NCI-H1417 (cell line): ENCODE measurements around the gene CADM1.
A peak's percentile ranks its signal among the peaks of the same experiment; 100 is the strongest.

ENCODE experiments used
- DNase-seq, 3 experiments: peaks; one replicate each; lab custom pipeline; 2025; lab: John Stamatoyannopoulos, UW

Gene CADM1

DNA sequence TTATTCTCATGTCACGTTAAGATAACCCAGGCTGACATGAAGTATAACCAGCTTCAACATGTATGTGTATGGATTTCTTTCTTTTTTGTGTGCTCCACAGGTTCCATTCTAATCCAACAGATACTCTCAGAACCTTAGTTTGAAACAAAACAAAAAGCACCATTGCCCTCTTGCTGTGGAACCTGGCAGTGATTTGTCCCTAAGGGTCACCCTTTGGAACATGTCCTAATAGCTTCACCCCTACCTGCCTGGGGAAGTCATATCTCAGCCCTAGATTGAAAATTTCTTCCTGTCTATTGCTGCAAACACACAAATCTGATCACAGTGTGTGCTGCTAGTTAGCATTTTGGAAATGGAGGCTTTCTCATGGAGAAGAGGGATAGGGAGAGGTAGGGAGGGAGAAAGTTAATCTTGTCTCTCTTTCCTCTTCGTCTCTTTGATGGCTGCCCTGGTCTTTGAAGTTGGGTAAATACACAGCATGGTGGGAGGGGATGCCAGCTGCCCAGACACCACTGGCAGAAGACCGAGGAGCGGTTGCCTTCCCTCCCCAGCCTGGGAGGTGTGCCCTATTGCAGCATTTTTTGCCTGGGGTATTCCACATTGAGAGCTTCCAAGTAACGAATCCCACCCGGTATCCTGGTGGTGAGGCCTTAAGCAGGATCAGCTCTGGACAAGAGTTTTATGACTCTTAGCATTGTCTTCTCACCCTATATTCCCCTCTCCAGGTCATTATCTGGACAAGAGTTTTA is 11.6 kb upstream of the CADM1 start:
- DNase-seq, result no peak

DNA sequence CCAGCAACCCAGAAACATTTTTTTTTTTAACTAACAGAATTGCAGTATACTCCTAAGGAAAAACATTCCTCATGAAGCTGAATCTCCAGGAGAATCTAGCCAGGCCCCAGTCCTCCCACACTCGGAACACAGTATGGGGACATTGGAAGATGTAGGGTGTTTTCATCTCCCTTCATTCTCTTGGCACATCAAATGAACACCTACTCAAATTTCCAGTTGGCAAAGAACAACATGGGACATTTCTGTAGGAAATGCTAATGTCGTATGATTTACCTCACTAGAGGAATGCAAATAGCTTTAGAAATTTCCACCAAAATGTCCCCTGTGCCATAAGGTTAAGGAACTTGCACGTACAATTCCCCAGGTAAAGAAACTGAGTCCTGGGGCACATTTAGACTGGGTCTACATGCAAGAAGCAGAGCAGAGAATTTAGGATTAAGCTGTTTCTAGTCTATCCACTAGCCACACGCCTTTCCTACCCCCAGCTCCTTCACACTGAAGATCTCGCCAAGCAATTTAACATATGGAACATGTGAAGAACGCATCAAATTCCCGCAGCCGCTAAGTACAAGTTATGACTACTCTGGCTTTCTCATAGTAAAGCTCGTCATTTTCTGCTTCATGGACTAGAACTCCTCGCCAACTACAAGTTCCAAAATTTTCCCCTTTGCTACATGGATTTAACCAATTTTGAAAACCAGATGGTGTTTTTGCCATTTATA is 2.9 kb upstream of the CADM1 start:
- DNase-seq, result no peak

DNA sequence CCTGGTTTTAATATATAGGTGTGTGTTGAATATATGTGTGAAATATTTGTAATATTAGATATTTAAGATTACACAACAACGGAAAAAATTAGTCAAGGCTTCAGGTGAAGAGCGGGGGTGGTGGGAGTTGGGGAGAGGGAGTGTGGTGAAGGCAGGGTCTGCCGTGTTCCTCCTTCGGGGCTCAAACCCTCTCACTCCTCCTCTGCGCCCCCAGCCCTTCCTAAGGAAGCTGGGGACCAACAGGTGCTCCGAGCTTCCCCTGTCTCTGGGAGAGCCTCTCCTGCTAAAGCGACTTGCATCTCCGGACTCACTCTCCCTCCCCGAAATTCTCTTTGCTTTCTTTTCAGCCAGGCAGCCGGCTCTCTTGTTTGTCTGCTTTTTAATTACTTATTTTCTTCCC is 960 bp upstream of the CADM1 start:
- DNase-seq, result peak; percentile 27 to 79 (median 75)

DNA sequence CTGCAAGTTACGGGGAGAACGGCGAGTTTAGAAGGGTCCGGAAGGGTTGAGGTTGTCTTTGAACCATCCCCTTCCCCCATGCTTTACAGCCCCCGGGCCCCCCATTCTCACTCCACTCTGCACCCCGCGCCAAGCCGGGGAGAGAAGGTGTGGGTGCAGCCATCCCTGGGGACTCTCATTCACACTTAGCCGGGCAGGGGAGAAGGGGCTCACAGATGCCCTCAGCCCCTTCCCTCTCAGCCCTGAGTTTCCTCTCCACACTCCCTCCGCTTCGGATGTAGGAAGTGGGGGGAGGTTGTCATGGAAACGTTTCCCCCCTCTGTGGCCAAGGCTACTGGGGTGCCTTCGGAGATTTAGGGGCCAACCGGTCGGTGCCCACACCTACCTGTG is 334 bp downstream of the CADM1 start:
- no peak for DNase-seq

DNA sequence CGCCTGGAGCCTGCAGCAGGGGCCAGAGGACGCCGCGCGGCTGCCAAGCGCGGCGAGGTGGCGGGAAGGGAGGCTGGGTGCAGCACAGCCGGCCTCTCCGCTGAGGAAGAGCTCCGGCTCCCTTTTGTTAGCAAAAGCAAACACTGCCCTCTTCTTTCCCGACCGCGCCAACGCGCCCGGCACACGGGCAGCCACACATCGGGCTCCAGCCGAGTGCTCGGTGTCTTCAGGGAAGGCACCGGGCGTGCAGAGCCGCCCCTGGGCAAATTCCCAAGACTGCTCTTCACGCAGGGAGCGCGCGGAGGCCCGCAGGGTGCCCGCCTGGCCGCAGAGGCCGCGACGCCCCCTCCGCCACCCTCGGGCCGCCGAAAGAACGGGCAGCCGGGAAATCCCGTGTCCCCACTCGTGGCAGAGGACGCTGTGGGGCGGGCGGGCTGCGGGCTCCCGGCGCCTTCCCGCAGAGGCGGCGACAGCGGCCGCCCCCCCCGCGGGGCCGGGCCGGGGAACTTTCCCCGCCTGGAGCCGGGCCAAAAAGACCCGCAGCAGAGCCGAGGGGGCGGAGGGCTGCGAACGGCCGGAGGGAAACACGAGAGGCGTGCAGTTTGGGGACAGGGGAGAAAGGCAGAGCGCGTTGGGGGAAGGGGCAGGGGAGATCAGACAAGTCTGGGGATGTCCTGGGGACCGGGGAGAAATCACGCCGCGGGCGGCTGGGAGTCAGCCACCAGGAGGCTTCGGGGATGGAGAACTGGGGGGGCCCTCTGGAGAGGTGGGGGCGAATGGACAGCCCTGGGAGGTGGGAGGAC is 931 bp downstream of the CADM1 start:
- peak; percentile 71 to 90 (median 85) for DNase-seq

- DNase-seq, result peak in 1 of 3 experiments; percentile 66
Observed at GRCh38 chr11:115502636-115503082, 1.6 kb downstream of the CADM1 start.

DNA sequence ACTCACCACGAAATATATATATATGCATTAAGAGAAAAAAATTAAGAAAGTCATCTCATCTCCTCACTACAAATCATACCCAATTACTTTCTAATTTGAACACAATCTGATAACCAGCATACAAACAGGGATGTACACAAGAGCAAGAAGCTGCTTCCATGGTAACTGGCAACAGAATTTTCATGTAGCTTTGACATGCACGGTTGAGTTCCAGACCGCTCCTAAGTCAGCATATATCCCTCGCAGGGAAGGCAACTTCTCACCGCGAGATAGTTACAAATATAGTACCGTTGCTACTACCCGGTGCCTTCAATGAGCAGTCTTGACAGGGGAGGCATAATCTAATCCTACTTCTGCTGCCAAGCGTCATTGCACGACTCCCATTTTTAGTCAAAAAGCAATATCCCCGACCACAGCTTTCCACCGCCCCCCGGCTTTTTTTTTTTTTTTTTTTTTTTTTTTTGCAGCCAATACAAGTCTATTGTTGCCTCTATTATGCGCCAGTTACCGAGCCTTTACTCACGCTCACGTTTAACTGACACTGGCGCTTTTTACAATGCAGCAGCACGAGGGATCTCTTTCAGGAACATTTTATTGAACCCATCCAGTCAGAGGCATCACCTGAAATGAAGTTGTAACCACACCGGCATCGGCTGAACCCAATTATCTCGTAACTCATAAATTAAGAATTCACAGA is 2.2 kb downstream of the CADM1 start:
- DNase-seq, result peak; percentile 60 to 85 (median 68)

GRCh38 chr11:115501502-115501892 is 2.7 kb downstream of the CADM1 start:
- DNase-seq, result peak in 2 of 3 experiments; percentile 74 to 86

GRCh38 chr11:115500547-115501501 is 3.4 kb downstream of the CADM1 start:
- DNase-seq, result peak; percentile 59 to 86 (median 74)

DNA sequence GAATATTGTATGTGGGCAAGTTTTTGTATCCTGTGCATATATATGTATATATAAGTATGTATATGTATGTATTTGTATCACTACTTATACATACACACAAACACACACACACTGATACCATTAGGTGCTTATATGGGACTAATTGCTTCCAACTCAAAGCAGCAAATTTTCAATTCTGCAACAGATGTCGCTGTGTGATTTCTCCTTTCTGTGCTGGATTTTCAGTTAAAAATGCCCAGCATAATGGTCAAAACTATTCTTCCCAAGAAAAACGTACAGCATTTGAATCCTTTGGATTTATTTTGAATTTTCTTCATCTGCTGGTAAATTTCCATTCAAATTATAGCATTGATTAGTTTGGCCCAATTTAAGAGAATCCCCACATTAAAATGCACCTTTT is 4.3 kb downstream of the CADM1 start:
- DNase-seq, result no peak

GRCh38 chr11:115499241-115499799 is 4.9 kb downstream of the CADM1 start:
- peak in 1 of 3 experiments; percentile 14 for DNase-seq

- DNase-seq, result peak; percentile 69 to 94 (median 78)
Observed at GRCh38 chr11:115498354-115498753, 5.9 kb downstream of the CADM1 start.

DNA sequence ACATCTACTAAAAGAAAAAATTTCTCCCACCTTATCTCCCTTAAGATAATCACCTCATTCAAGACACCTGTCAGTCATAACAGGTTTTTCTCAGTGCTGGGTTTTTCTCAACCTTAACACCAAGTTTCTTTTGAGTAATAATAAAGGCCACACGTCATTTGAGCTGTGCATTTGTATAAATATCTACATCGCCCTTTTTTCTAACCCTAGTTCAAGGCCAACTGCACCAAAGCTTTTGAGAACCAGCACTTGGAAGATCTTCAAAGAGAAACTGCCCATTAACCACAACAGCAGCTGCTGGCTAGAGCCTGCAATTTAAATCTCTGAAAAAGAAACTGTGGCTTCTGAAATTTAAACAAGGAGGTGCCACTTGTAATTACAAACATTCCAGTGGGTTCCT is 6.9 kb downstream of the CADM1 start:
- DNase-seq, result peak; percentile 13 to 72 (median 58)

GRCh38 chr11:115496892-115497291 is 7.3 kb downstream of the CADM1 start:
- no peak for DNase-seq

GRCh38 chr11:115493905-115494304 is 10.3 kb downstream of the CADM1 start:
- no peak for DNase-seq

DNA sequence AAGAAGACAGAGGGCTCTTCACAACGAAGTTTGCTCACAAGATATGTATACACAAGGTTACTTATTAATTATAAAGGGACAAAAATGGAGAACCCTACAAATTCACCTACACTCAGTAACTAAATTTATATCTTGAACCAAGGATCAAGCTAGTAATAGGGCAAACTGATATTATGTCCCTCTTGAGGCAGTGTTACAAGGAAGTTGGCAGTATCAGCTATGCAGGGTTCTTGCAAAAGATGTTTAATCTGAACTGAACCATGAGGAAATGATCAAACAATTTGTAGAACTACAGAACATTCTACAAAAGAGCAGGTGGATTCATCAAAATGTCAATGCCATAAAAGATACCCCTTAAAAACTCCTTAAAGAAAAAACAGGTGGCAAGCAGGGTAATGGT is 10.7 kb downstream of the CADM1 start:
- no peak for DNase-seq

DNA sequence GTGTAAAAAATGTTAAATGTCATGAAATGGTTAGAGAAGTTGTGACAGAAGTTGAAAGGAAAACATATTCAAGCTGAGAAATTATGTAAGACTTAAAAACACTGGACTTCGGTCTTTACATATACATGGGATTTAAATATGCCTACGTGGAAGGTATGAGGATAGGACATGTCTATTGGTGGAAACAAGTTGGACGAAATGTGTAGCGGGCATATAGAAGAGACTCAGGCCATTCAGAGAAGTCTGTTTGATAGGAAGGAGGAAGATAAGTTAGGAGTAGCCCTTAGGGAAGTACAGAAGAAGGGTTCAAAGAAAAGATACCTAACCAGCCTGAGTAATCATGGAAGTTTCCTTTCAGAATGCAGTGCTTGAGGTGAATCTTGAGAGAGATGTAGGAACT is 14.7 kb downstream of the CADM1 start:
- DNase-seq, result no peak

GRCh38 chr11:115488945-115489344 is 15.3 kb downstream of the CADM1 start:
- no peak for DNase-seq

DNA sequence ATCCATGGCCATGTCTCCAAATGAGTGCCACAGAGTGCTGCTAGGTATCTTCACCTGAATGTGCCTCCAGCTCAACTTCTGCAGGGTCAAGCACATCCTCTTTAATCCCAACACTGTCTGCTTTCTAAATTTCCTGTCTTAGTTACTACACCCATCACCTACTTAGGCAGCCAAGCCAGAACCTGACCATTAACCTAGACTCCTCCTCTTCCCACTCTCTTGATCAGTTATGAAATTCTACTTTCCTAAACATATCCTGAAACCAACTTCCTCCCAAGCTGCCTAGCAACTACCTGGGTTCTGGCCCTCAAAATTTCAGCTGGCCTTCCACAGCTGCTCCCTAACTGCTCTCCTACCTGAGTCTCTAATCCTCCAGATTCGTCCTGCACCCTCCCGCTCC is 22.7 kb downstream of the CADM1 start:
- no peak for DNase-seq

GRCh38 chr11:115480611-115481010 is 23.6 kb downstream of the CADM1 start:
- DNase-seq, result no peak
